GM23338 (cell line): ENCODE data around the gene STPG4. TPM values are rescaled to one million over a fixed set of nuclear protein-coding genes. Genes with fewer than 3 reads are reported as not detected.
A peak's percentile ranks its signal among the peaks of the same experiment; 100 is the strongest.

Experiments used
- ATAC-seq: fragments of 200-7000 bp; cut with Tn5 transposase; 3 replicates; pipeline ENCODE4 v1.9.1; 2020
- DNase-seq: peaks from one replicate; pipeline ENCODE4 v3.0.0-alpha.2; 2015; ENCODE audit warnings: low spot score
- H2AFZ ChIP-seq: fragments of 200-600 bp; sonication (generic); 2 replicates; pipeline ENCODE4 v1.8.0; 2016; ENCODE audit warnings: antibody characterized with exemption, mild to moderate bottlenecking, moderate library complexity
- H3F3A ChIP-seq: fragments of 200-600 bp; sonication (generic); replicated peaks from 2 replicates; pipeline ENCODE4 v1.8.0; 2017; ENCODE audit warnings: antibody characterized with exemption, mixed run types, low read depth
- H3K27ac ChIP-seq: fragments of 200-600 bp; sonication (generic); 2 replicates; pipeline ENCODE4 v1.6.1; 2016; ENCODE audit warnings: low read depth
- H3K27me3 ChIP-seq: fragments of 200-600 bp; sonication (generic); 2 replicates; pipeline ENCODE4 v1.8.0; 2016; ENCODE audit warnings: mild to moderate bottlenecking, mixed run types, moderate library complexity; ENCODE audit not compliant: insufficient read depth
- H3K36me3 ChIP-seq: fragments of 200-600 bp; sonication (generic); 2 replicates; pipeline ENCODE4 v1.8.0; 2016; ENCODE audit warnings: mild to moderate bottlenecking; ENCODE audit not compliant: insufficient read depth
- H3K4me1 ChIP-seq: fragments of 200-600 bp; sonication (generic); 2 replicates; pipeline ENCODE4 v1.8.0; 2016; ENCODE audit warnings: mild to moderate bottlenecking, moderate library complexity; ENCODE audit not compliant: insufficient read depth
- H3K4me2 ChIP-seq: fragments of 200-600 bp; sonication (generic); 2 replicates; pipeline ENCODE4 v1.7.1; 2017; ENCODE audit warnings: mixed run types
- H3K4me3 ChIP-seq: fragments of 200-600 bp; sonication (generic); 2 replicates; pipeline ENCODE4 v1.6.1; 2016; ENCODE audit warnings: mixed run types
- H3K79me2 ChIP-seq: fragments of 200-600 bp; sonication (generic); replicated peaks from 2 replicates; pipeline ENCODE4 v1.8.0; 2017; ENCODE audit warnings: mild to moderate bottlenecking; ENCODE audit not compliant: insufficient read depth
- H3K9me2 ChIP-seq: fragments of 200-600 bp; sonication (generic); 2 replicates; pipeline ENCODE4 v1.8.0; 2017; ENCODE audit not compliant: insufficient read depth
- H4K20me1 ChIP-seq: fragments of 200-600 bp; sonication (generic); replicated peaks from 2 replicates; pipeline ENCODE4 v1.8.0; 2017; ENCODE audit warnings: mild to moderate bottlenecking; ENCODE audit not compliant: insufficient read depth
- H3K27ac Mint-ChIP-seq: 2 replicates; pipeline ENCODE4 v1.8.0; 2020; ENCODE audit warnings: inconsistent platforms, mild to moderate bottlenecking, moderate library complexity, mixed read lengths
- H3K27me3 Mint-ChIP-seq: 3 replicates; pipeline ENCODE4 v1.8.0; 2022; ENCODE audit warnings: low read depth, mild to moderate bottlenecking, moderate library complexity, mixed read lengths, inconsistent platforms; ENCODE audit not compliant: insufficient read depth, poor library complexity
- H3K36me3 Mint-ChIP-seq: 3 replicates; pipeline ENCODE4 v1.8.0; 2021; ENCODE audit warnings: low read depth, mild to moderate bottlenecking, inconsistent platforms, moderate library complexity, mixed read lengths
- H3K4me1 Mint-ChIP-seq: 3 replicates; pipeline ENCODE4 v1.8.0; 2020; ENCODE audit warnings: mild to moderate bottlenecking, inconsistent platforms, mixed read lengths
- H3K4me3 Mint-ChIP-seq: 3 replicates; pipeline ENCODE4 v1.8.0; 2021; ENCODE audit warnings: moderate library complexity, mild to moderate bottlenecking, inconsistent platforms, mixed read lengths
- H3K9me3 Mint-ChIP-seq: 3 replicates; pipeline ENCODE4 v1.8.0; 2020; ENCODE audit warnings: moderate library complexity, mild to moderate bottlenecking, inconsistent platforms, mixed read lengths
- CREB1 ChIP-seq: fragments of 250-450 bp; sonication (Bioruptor Pico); IDR thresholded peaks from 2 replicates; pipeline ENCODE4 v1.5.0; 2020; ENCODE audit warnings: low read depth, mild to moderate bottlenecking, moderate library complexity
- EZH2phosphoT487 ChIP-seq: fragments of 200-600 bp; sonication (generic); IDR thresholded peaks from one replicate; pipeline ENCODE4 v1.8.1; 2018; ENCODE audit warnings: antibody characterized with exemption; ENCODE audit not compliant: unreplicated experiment
- JUNB ChIP-seq: IDR thresholded peaks from one replicate; pipeline ENCODE4 v1.6.1; 2016; ENCODE audit warnings: antibody characterized with exemption; ENCODE audit not compliant: unreplicated experiment
- NANOG ChIP-seq: IDR thresholded peaks from 2 replicates; pipeline ENCODE4 v1.6.1; 2016; ENCODE audit warnings: antibody characterized with exemption, borderline replicate concordance
- POLR2AphosphoS5 ChIP-seq: IDR thresholded peaks from 2 replicates; pipeline ENCODE4 v1.6.1; 2016; ENCODE audit warnings: antibody characterized with exemption, low read depth
- REST ChIP-seq: IDR thresholded peaks from one replicate; pipeline ENCODE4 v1.6.1; 2018; ENCODE audit warnings: antibody characterized with exemption; ENCODE audit not compliant: unreplicated experiment
- STAT1 ChIP-seq: IDR thresholded peaks from one replicate; pipeline ENCODE4 v1.6.1; 2016; ENCODE audit warnings: antibody characterized with exemption; ENCODE audit not compliant: unreplicated experiment
- ZNF462 ChIP-seq: fragments of 250-450 bp; sonication (Bioruptor Pico); IDR thresholded peaks from 2 replicates; pipeline ENCODE4 v1.5.0; 2020; ENCODE audit warnings: mild to moderate bottlenecking, moderate library complexity
- polyA plus RNA-seq: library from polyadenylated mRNA; unstranded; fragments of >200 nt; fragmentation: Nextera tagmentation; extraction: Ambion mirVana; gene quantifications from 2 replicates; pipeline ENCODE4 v1.2.1, GENCODE V29; 2016
- total RNA-seq: library from RNA; depleted of rRNA; stranded (reverse); fragments of >200 nt; shearing (Covaris generic); gene quantifications from 2 replicates; pipeline ENCODE4 v1.2.3, GENCODE V29; 2014
- TF ChIP-seq, protein P1 (sequence below): IDR thresholded peaks from 2 replicates; pipeline ENCODE4 v1.6.1; 2016; ENCODE audit warnings: antibody characterized with exemption

STPG4 gene
- total and polyA plus RNA-seq, 2 experiments from 2014 or later, result 0.28 TPM; not detected in 1

DNA sequence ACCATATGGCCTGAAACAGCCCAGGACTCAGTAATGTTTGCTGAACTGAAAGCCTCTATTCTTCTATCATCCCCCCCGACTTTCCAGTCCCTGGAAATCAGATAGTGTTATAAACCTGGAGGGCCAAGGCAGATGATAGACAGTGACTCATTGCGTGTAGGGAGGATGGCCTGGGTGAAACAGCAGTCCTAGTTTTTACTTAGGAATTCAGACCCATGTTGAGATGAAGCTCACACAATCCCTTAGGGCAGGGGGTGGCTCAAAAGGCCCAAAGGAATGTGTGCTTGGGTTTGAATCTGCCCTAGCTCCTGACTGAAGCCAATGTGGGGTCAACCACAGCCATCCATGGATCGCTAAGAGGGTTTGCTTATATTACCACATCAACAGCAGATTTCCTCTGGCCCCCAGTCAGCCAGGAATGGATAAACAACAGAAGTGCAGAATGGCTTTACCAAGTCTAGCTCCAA, 43.9 kb upstream of the STPG4 start:
- Mint-ChIP-seq H3K4me1 (peaks cover 48% of the 10 kb centered on the region), H3K27ac (no peak overlapping the region), H3K36me3 (no peaks in the 10 kb centered on the region), H3K4me3 (no peak overlapping the region), H3K9me3 (no peaks in the 10 kb centered on the region), H3K27me3 (no peaks in the 10 kb centered on the region)
- DNase-seq, result no peak
- Histone ChIP-seq H3F3A (no peaks in the 10 kb centered on the region), H3K4me1 (no peaks in the 10 kb centered on the region; the same call in 1 of the 2 replicates), H3K27ac (no peak overlapping the region), H3K9me2 (0 out of 2 replicates have a peak, but pooled peaks cover 5% of the 10 kb centered on the region), H3K79me2 (no peaks in the 10 kb centered on the region), H3K27me3 (no peaks in the 10 kb centered on the region), H2AFZ (peak overlapping the region; percentile 74; the same call in 1 of the 2 replicates), H3K4me2 (no peak overlapping the region), H3K4me3 (no peak overlapping the region), H3K36me3 (no peaks in the 10 kb centered on the region), H4K20me1 (no peaks in the 10 kb centered on the region)
- no peak for ATAC-seq
- TF ChIP-seq CREB1 (CRISPR knock-in tag) (no peak), REST (no peak), NANOG (no peak), ZNF462 (no peak), JUNB (no peak), STAT1 (no peak), POLR2AphosphoS5 (no peak), EZH2phosphoT487 (no peak)
- TF ChIP-seq, protein P1, sequence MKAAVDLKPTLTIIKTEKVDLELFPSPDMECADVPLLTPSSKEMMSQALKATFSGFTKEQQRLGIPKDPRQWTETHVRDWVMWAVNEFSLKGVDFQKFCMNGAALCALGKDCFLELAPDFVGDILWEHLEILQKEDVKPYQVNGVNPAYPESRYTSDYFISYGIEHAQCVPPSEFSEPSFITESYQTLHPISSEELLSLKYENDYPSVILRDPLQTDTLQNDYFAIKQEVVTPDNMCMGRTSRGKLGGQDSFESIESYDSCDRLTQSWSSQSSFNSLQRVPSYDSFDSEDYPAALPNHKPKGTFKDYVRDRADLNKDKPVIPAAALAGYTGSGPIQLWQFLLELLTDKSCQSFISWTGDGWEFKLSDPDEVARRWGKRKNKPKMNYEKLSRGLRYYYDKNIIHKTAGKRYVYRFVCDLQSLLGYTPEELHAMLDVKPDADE, result no peak
